ENCODE results near the gene CRB3. TPM values are rescaled to one million over a fixed set of nuclear protein-coding genes. Genes with fewer than 3 reads are reported as not detected.

Gene CRB3
- total and polyA plus RNA-seq, 9 of the 15 experiments (the other 6 are each of a cell fraction or from before 2014, with no cell fraction given) = 0.49 TPM; not detected in 8

- Histone ChIP-seq H2AFZ (ENCODE audit: low read depth, low read length) (peak overlapping the region; percentile 80; the same call in 1 of the 2 replicates), H3K9ac (ENCODE audit: insufficient read depth in 1 of 2, low read depth in 2 of 2, low read length in 2 of 2) (no peak overlapping the region), H4K20me1 (replicated peaks; ENCODE audit: control insufficient read depth, insufficient read depth, low read length) (no peaks in the 10 kb centered on the region), H3K36me3 (ENCODE audit: control insufficient read depth, insufficient read depth, low read length) (no peaks in the 10 kb centered on the region), H3K27me3 (ENCODE audit: control insufficient read depth in 2 of 2, insufficient read depth in 2 of 2, low read length in 2 of 2) (no peaks in the 10 kb centered on the region), H3K4me1 (replicated peaks in 1 of 2; ENCODE audit: control insufficient read depth in 2 of 2, insufficient read depth in 2 of 2, low read length in 2 of 2) (peaks cover 0 to 14% of the 10 kb centered on the region in 2 experiments; a peak in 4 of 5 replicates), H3K27ac (ENCODE audit: extremely low read depth, low read depth, low read length) (no peak overlapping the region), H3K9me3 (replicated peaks; ENCODE audit: control insufficient read depth, insufficient read depth, low read depth, low read length) (no peaks in the 10 kb centered on the region), H3K79me2 (ENCODE audit: control insufficient read depth, insufficient read depth, low read length) (no peaks in the 10 kb centered on the region), H3K9me1 (ENCODE audit: control insufficient read depth, insufficient read depth, low read length) (no peaks in the 10 kb centered on the region), H3K4me2 (ENCODE audit: insufficient read depth, low read length) (peak overlapping the region; percentile 49; the same call in 1 of the 2 replicates), H3K4me3 (no peak overlapping the region)
- POLR2A ChIA-PET = interaction anchor here (0.9 kb wide), 1 partner anchor 19 kb away, joined by 3 read pairs; no protein-coding TSS in a partner anchor
- in situ Hi-C loops (cut with MboI) (no loop called here), intact Hi-C loops (cut with micrococcal nuclease) (no loop called here)
- FAIRE-seq (no peak), ATAC-seq (no peak), DNase-seq (ENCODE audit: extremely low read depth in 1 of 4, low spot score in 3 of 4) (no peak)
- BruUV-seq (replicated peaks) = no TSS peak
- CTCF ChIA-PET (ENCODE audit: low intra/inter-chr PET ratio) = interaction anchor here (0.7 to 1.7 kb wide), 2 partner anchors 162 to 381 kb away, joined by 4 to 5 read pairs; no protein-coding TSS in a partner anchor
- TF ChIP-seq DIDO1 (tag; IDR thresholded peaks at IDR 0.05; ENCODE audit: low read depth) (no peak), ZNF263 (CRISPR knock-in tag; IDR thresholded peaks at IDR 0.05; ENCODE audit: borderline replicate concordance) (0 out of 2 replicates have a peak, but pooled peaks have one; percentile 19)
- 73% methylated on average over 8 of the region's 8 CpGs for WGBS (ENCODE audit: insufficient coverage, low coverage, missing lambda C conversion rate)
Observed at GRCh38 chr19:6482343-6482686, 18.2 kb downstream of the CRB3 start.

GRCh38 chr19:6483235-6483634 is 19.2 kb downstream of the CRB3 start:
- no peaks in the 10 kb centered on the region for H4K20me1 ChIP-seq (replicated peaks; ENCODE audit: control insufficient read depth, insufficient read depth, low read length)
- no peak overlapping the region for H3K4me2 ChIP-seq (ENCODE audit: insufficient read depth, low read length)
- H3K79me2 ChIP-seq (ENCODE audit: control insufficient read depth, insufficient read depth, low read length) = no peaks in the 10 kb centered on the region
- H2AFZ ChIP-seq (ENCODE audit: low read depth, low read length) = no peak overlapping the region
- H3K9me1 ChIP-seq (ENCODE audit: control insufficient read depth, insufficient read depth, low read length) = no peaks in the 10 kb centered on the region
- ATAC-seq (0 out of 3 replicates have a peak, but pooled peaks have one; percentile 20), FAIRE-seq (no peak), DNase-seq (ENCODE audit: extremely low read depth in 1 of 4, low spot score in 3 of 4) (no peak)
- peaks cover 0 to 14% of the 10 kb centered on the region in 2 experiments; a peak in 4 of 5 replicates for H3K4me1 ChIP-seq (replicated peaks in 1 of 2; ENCODE audit: control insufficient read depth in 2 of 2, insufficient read depth in 2 of 2, low read length in 2 of 2)
- H3K36me3 ChIP-seq (ENCODE audit: control insufficient read depth, insufficient read depth, low read length) = no peaks in the 10 kb centered on the region
- in situ Hi-C loops (cut with MboI) (no loop called here), intact Hi-C loops (cut with micrococcal nuclease) (no loop called here)
- POLR2A ChIA-PET = interaction anchor here (0.6 to 0.9 kb wide), 2 partner anchors 20 to 64 kb away, joined by 3 read pairs; no protein-coding TSS in a partner anchor
- BruUV-seq (replicated peaks) = no TSS peak
- no peak overlapping the region for H3K27ac ChIP-seq (ENCODE audit: extremely low read depth, low read depth, low read length)
- H3K27me3 ChIP-seq (ENCODE audit: control insufficient read depth in 2 of 2, insufficient read depth in 2 of 2, low read length in 2 of 2) = no peaks in the 10 kb centered on the region
- H3K4me3 ChIP-seq = no peak overlapping the region
- CTCF ChIA-PET (ENCODE audit: low intra/inter-chr PET ratio) = interaction anchor here (0.6 kb wide), 1 partner anchor 8 kb away, joined by 4 read pairs; no protein-coding TSS in a partner anchor
- H3K9ac ChIP-seq (ENCODE audit: insufficient read depth in 1 of 2, low read depth in 2 of 2, low read length in 2 of 2) = peak overlapping the region in 1 of 2 experiments; percentile 45; a peak in 1 of 4 replicates
- 0% methylated on average over 3 of the region's 3 CpGs for WGBS (ENCODE audit: insufficient coverage, low coverage, missing lambda C conversion rate)
- no peaks in the 10 kb centered on the region for H3K9me3 ChIP-seq (replicated peaks; ENCODE audit: control insufficient read depth, insufficient read depth, low read depth, low read length)
- TF ChIP-seq SNRNP70 (optimal IDR thresholded peaks at IDR 0.05; ENCODE audit: low read depth, low read length) (no peak), SAP30 (IDR thresholded peaks at IDR 0.05; ENCODE audit: borderline replicate concordance, insufficient read depth, low read depth, low read length, poor library complexity, severe bottlenecking) (no peak), PTTG1 (tag; IDR thresholded peaks at IDR 0.05; ENCODE audit: low read depth) (no peak), MYNN (IDR thresholded peaks at IDR 0.05) (no peak), MYNN (CRISPR knock-in tag; IDR thresholded peaks at IDR 0.05) (no peak), NFATC3 (IDR thresholded peaks at IDR 0.05) (no peak), MCM7 (IDR thresholded peaks at IDR 0.05) (no peak), ZNF408 (CRISPR knock-in tag; IDR thresholded peaks at IDR 0.05; ENCODE audit: low read depth) (no peak), PHF21A (IDR thresholded peaks at IDR 0.05; ENCODE audit: borderline replicate concordance, low read depth) (no peak), RFX5 (IDR thresholded peaks at IDR 0.05; ENCODE audit: low read depth, low read length) (no peak), E4F1 (CRISPR knock-in tag; IDR thresholded peaks at IDR 0.05; ENCODE audit: borderline replicate concordance) (no peak)

Measured in K562 (cell line).